Lower leg skin (tissue), 4 donors: ENCODE data around the gene FAM120C. TPM values are rescaled to one million over a fixed set of nuclear protein-coding genes. Genes with fewer than 3 reads are reported as not detected.

Source experiments
- DNase-seq, 2 donors: peaks; one replicate each; pipeline ENCODE4 v3.0.0-alpha.2; 2019; ENCODE audit warnings: low spot score in 2 of 2
- H3K4me3 ChIP-seq: fragments of 200-600 bp; sonication (generic); 2 replicates; pipeline ENCODE4 v1.5.1; 2017; ENCODE audit warnings: mild to moderate bottlenecking, low read depth; ENCODE audit not compliant: poor library complexity, severe bottlenecking
- POLR2A ChIP-seq, 2 donors: fragments of 450-650 bp; IDR thresholded peaks; one replicate each; pipeline ENCODE4 v1.6.1; 2016 to 2017; ENCODE audit warnings: antibody characterized with exemption in 2 of 2, mild to moderate bottlenecking in 1 of 2, moderate library complexity in 1 of 2
- WGBS, 2 donors: methylation state at CpG; one replicate each; pipeline ENCODE4 v1.1.5; 2018; 5-methylcytosine and 5-hydroxymethylcytosine counted together
- intact Hi-C: fragments of 100-400 bp; cut with DNase I; formaldehyde crosslinking; loops from one replicate; pipeline ENCODE4 v1.15.0; 2023; ENCODE audit warnings: low total_unique reads
- total RNA-seq, 4 donors: library from RNA; depleted of rRNA; stranded (reverse); fragments of >200 nt; gene quantifications; one replicate each; pipeline ENCODE4 v1.1.0, GENCODE V29; 2016
- TF ChIP-seq, protein P1 (sequence below), 3 donors: fragments of 450-650 bp; IDR thresholded peaks; one replicate each; pipeline ENCODE4 v1.5.1; 2016; ENCODE audit warnings: antibody characterized with exemption in 3 of 3, mild to moderate bottlenecking in 3 of 3, moderate library complexity in 2 of 3

The FAM120C gene
- total RNA-seq, 4 donors from 2014 or later = 6.1 to 9.7 (median 8.2) TPM

GRCh38 chrX:54029529-54030143 lies 153.4 kb downstream of the FAM120C start:
- TF ChIP-seq, protein P1, sequence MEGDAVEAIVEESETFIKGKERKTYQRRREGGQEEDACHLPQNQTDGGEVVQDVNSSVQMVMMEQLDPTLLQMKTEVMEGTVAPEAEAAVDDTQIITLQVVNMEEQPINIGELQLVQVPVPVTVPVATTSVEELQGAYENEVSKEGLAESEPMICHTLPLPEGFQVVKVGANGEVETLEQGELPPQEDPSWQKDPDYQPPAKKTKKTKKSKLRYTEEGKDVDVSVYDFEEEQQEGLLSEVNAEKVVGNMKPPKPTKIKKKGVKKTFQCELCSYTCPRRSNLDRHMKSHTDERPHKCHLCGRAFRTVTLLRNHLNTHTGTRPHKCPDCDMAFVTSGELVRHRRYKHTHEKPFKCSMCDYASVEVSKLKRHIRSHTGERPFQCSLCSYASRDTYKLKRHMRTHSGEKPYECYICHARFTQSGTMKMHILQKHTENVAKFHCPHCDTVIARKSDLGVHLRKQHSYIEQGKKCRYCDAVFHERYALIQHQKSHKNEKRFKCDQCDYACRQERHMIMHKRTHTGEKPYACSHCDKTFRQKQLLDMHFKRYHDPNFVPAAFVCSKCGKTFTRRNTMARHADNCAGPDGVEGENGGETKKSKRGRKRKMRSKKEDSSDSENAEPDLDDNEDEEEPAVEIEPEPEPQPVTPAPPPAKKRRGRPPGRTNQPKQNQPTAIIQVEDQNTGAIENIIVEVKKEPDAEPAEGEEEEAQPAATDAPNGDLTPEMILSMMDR (IDR thresholded peaks at IDR 0.05) = no peak
- TF ChIP-seq POLR2A (IDR thresholded peaks at IDR 0.05) = no peak
- no peak overlapping the region for H3K4me3 ChIP-seq
- 60 to 69% methylated on average over 7 to 10 of the region's 10 CpGs for WGBS, 2 donors
- intact Hi-C loops = loop anchor here (5.0 kb wide), 1 partner anchor 1023 kb away; no protein-coding TSS in a partner anchor
- no peak for DNase-seq

DNA sequence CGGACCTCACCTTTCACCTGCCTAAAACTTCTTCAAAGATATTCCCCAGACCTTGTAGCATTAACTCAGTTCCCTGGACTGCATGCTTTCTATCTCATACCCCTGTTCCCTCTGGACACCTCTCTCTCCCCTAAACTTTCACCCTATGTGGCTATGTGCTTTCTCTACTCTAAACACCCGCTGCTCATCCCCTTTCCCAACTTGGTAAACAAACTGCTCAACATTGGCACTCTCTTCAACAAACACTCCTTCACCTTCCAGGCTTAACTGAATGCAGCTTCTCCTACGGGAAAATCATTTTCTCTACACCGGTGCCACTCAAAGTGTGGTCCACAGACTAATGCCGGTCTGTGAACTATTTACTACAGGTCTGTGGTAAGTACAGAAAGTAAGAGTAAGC lies 158.7 kb downstream of the FAM120C start:
- intact Hi-C loops = no loop called here
- TF ChIP-seq POLR2A (IDR thresholded peaks at IDR 0.05) = no peak
- TF ChIP-seq, protein P1 (IDR thresholded peaks at IDR 0.05) = no peak
- 85 to 94% methylated on average over 5 of the region's 5 CpGs for WGBS, 2 donors
- no peak overlapping the region for H3K4me3 ChIP-seq
- DNase-seq = no peak

Other genes starting within 250 kb of the FAM120C start
- 10 to 100 TPM; 21.5 to 50.3 (median 30.5) TPM for gene PHF8, start 138.8 kb downstream of the FAM120C start, total RNA-seq
- gene WNK3, start 174.8 kb upstream of the FAM120C start, total RNA-seq = 1 to 10 TPM in 1 of 4 donors, under 1 TPM in 3; 0.25 to 1.2 (median 0.68) TPM